Measurements from ENCODE around the gene OR5A1.

Gene OR5A1

GRCh38 chr11:59415111-59415510 is 21.2 kb upstream of the OR5A1 start:
- no peak for DNase-seq (ENCODE audit: low read depth)
- TF ChIP-seq, protein P1, sequence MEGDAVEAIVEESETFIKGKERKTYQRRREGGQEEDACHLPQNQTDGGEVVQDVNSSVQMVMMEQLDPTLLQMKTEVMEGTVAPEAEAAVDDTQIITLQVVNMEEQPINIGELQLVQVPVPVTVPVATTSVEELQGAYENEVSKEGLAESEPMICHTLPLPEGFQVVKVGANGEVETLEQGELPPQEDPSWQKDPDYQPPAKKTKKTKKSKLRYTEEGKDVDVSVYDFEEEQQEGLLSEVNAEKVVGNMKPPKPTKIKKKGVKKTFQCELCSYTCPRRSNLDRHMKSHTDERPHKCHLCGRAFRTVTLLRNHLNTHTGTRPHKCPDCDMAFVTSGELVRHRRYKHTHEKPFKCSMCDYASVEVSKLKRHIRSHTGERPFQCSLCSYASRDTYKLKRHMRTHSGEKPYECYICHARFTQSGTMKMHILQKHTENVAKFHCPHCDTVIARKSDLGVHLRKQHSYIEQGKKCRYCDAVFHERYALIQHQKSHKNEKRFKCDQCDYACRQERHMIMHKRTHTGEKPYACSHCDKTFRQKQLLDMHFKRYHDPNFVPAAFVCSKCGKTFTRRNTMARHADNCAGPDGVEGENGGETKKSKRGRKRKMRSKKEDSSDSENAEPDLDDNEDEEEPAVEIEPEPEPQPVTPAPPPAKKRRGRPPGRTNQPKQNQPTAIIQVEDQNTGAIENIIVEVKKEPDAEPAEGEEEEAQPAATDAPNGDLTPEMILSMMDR (IDR thresholded peaks at IDR 0.05; ENCODE audit: insufficient read depth, low read depth, low read length, missing control alignments): no peak
- no peak overlapping the region for H3K4me3 ChIP-seq (ENCODE audit: low read length)

- no peak for DNase-seq (ENCODE audit: low read depth)
- H3K4me3 ChIP-seq (ENCODE audit: low read length): no peak overlapping the region
Observed at GRCh38 chr11:59416613-59417012, 19.7 kb upstream of the OR5A1 start.

DNA sequence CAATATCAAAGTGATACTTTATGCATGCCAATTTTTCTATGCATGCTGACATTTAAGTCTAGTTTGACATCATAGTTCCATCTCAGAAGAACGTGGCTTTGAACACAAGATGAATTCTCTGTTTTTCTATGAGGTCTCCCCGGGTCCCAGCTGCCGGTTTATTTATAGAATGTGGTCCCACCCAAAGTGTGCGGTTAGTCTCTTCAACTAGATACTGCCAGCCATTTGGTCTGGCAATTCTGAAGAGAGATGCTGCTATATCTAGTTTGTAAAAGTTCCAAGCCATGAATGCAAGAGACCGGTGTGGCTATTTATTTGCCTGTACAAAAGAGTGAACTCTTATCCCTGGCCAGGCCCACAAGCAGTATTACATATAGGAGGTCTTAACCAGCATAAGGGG is 19.2 kb upstream of the OR5A1 start:
- TF ChIP-seq, protein P1 (IDR thresholded peaks at IDR 0.05; ENCODE audit: insufficient read depth, low read depth, low read length, missing control alignments): no peak
- H3K4me3 ChIP-seq (ENCODE audit: low read length): no peak overlapping the region
- DNase-seq (ENCODE audit: low read depth): no peak

More at GRCh38 chr11:59416613-59417012, 19.7 kb upstream of the OR5A1 start:
- TF ChIP-seq, protein P1 (IDR thresholded peaks at IDR 0.05; ENCODE audit: insufficient read depth, low read depth, low read length, missing control alignments): no peak

DNA sequence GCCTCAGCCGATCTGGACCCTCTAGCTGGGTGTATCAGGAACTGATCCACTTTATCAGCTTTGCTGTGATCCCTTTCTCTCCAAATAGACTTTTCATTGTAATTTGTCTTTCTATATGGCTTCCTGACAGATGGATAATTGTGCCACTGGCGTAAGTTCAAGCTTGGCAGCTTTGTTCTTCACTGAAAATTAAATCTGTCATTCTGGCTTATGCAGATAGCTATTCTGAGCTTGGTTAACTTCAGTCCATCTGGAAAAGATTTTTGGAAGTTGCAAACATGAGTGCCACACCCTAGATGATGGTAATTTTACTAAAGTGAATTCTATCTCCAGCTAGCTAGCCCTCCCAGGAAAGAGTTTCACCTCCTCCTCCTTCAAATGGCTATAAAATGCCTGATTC is 18.1 kb upstream of the OR5A1 start:
- TF ChIP-seq, protein P1 (IDR thresholded peaks at IDR 0.05; ENCODE audit: insufficient read depth, low read depth, low read length, missing control alignments): no peak
- no peak overlapping the region for H3K4me3 ChIP-seq (ENCODE audit: low read length)
- no peak for DNase-seq (ENCODE audit: low read depth)

DNA sequence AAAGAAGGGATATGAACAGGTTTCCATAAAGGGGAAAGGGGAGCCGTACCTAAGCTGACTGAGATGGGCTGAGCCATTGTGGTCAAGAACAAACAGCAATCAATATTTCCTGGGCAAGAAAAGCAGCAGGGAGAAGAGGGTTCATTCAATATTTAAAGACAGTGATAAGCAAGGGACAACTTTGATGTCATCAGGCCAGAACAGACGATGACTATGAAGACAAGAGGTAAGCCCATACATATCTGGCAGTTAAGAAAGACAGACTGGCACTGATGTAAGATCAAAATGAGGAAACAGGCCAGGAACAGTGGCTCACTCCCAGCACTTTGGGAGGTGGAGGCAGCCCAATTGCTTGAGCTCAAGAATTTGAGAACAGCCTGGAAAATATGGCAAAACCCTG is 12.4 kb upstream of the OR5A1 start:
- DNase-seq (ENCODE audit: low read depth): no peak
- TF ChIP-seq, protein P1 (IDR thresholded peaks at IDR 0.05; ENCODE audit: insufficient read depth, low read depth, low read length, missing control alignments): no peak
- no peak overlapping the region for H3K4me3 ChIP-seq (ENCODE audit: low read length)

DNA sequence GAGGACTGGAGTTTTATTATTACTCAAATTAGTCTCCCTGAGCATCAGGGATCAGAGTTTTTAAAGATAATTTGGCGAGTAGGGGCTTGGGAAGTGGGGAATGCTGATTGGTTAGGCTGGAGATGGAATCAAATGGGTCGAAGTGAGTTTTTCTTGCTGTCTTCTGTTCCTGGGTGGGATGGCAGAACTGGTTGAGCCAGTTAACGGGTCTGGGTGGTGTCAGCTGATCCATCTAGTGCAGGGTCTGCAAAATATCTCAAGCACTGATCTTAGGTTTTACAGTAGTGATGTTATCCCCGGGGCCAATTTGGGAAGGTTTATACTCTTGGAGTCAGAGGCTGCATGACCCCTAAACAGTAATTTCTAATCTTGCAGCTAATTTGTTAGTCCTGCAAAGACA is 11.1 kb upstream of the OR5A1 start:
- DNase-seq (ENCODE audit: low read depth): no peak
- H3K4me3 ChIP-seq (ENCODE audit: low read length): no peak overlapping the region
- TF ChIP-seq, protein P1 (IDR thresholded peaks at IDR 0.05; ENCODE audit: insufficient read depth, low read depth, low read length, missing control alignments): no peak

GRCh38 chr11:59426361-59427067 is 9.8 kb upstream of the OR5A1 start, which contains the start of gene OR5A2:
Gene OR5A2 (minus strand): TSS chr11:59426413. CDS start chr11:59422953, 3,460 bp downstream.
- peak; percentile 26 for DNase-seq (ENCODE audit: low read depth)
- TF ChIP-seq, protein P1 (IDR thresholded peaks at IDR 0.05; ENCODE audit: insufficient read depth, low read depth, low read length, missing control alignments): no peak
- H3K4me3 ChIP-seq (ENCODE audit: low read length): no peak within 1 kb of the TSS
